ENCODE measurements around the gene AKNAD1.
"Not testable (repeated sequence)": the region's sequence is repeated elsewhere in the genome, so short reads cannot be mapped to it uniquely, and the experiment has no call there.

The AKNAD1 gene

DNA sequence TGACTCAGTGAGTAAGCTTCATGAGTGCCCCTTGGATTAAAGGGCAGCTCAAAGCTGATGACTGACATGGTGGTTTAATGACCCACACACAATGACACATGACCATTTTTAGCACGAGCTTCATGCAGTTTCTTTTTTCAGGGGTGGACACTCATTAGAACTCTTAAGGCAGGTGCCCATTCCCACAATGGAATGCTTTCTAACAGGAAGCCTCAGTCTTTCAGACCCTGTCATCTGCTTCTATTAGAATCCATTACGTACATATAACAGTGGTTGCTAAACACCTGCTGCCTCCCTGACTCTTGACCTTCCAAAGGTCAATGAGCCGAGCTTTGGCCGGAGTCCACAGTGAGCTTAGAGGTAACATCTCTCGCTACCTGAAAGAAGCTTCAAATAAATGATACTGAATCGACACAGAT, 27.4 kb downstream of the AKNAD1 start:
- DNase-seq: no peak

DNA sequence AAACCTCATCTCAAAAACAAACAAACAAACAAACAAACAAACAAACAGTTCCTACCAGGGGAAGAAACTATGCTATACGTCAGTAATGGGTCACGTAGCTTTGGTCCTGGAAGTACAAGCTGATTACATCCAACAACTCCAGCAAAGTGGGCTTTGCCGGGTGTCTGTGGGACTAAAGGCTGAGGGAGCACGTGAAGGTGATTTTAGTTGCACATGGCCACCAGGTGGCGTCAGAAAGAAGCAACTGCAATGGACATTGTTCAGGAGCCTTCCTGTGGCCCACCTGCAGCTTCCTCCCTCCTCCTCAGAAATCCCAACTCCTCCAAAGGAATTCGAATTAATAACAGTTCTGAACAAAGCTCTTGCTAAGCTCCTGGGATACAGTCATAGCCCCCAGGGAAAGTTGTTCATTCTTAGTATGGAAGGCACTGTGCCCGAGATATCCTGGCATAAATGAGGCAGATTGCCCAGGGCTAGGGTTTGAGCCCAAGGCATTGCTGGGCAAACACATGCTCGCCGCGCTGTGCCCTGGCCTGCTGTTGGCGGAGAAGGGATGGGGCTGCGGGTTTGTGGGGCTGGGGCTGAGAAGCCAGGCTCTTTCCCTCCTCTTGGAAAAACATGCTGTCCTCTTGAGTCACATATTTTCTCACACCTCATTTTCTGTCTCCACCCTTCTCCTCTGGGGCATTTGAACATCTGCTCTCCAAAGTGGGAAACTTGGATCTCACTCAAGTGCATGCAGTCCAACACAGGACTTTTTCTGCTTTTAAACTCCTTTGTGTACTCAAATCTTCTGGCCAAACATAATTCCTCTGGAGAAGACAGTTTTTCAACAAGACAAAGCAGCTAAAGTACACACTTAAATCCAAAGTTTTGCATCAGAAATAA, 28.6 kb downstream of the AKNAD1 start:
- DNase-seq: peak; percentile 49

DNA sequence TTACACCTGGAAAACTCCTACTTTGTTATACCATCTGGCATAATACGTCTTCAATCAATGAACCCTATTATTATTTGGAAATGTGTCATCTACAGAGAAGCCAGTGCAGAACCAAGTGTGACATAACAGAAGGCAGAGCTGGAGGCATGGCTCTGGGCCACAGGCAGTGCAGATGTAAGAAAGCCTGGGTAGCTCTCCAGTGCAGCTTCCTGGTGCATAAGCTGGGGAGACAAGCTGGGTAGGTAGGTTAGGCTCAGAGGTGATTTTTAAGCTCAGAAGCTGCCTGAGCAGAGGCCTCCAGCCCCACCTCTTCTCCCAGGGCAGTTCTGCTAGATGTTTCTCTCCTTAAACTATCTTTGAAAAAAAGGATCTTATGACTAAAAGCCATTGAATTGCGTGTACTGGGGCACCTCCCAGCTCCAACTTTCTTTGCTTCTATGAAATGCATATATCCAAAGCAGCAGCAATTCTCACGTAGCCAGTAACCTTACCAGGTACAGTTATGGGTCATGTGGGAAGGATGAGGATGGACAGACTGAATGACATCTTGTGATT, 30.7 kb downstream of the AKNAD1 start:
- DNase-seq: no peak

DNA sequence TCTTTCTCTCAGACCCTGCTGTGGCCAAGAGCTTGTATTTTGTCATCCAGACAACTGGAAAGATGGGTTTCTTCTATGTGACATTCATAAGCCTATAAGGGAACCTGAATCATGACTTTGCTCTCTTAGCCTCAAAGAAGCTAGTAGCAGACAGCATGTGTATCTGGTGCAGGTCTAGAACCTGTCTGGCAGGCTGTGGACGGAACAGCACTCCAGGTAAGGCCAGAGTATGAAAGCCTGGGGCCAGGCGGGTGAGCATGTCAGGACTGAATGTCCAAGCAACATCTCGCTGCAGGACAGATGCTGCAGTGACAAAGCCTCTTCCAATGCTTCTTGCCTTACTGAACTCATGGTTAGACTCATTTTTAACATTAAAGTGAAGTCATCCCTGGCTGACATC, 32.8 kb downstream of the AKNAD1 start:
- no peak for DNase-seq

DNA sequence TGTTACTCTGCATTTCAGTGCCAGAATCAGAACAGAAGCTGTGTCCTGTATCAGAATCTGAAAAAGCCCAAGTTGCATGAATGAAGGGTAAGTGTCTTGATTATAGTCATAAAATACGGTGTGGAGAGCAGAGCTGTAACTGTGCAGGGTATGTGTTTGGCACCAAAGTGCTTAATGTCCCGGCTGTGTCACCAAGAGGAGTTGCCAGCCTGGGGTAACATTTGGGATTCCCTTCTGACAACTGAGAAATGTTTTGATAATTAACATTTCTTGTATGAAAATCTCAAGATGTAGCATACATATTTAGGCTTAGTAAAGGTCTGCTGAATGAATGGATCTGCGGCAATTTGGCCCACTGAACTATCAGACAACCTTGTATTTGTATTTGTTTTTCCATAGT, 33.3 kb downstream of the AKNAD1 start:
- DNase-seq: no peak

DNA sequence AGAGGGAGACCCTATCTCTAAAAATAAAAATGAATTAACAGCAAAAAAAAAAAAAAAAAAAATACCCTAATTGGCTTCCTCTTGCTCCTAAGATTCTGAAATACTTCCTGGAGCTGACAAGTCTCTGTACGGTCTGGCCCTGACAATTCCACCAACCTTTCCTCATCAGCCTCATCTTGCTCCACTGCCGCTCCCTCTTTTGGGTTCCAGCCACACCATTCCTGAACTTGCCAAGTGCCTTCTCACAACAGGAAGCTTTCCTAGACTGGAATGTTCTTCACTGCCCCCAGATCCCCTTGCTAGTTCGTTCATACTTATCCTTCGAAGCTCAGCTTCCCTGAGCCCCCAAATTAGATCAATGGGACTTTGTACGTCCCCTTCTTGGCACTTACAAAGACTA, 37.0 kb downstream of the AKNAD1 start:
- no peak for DNase-seq

DNA sequence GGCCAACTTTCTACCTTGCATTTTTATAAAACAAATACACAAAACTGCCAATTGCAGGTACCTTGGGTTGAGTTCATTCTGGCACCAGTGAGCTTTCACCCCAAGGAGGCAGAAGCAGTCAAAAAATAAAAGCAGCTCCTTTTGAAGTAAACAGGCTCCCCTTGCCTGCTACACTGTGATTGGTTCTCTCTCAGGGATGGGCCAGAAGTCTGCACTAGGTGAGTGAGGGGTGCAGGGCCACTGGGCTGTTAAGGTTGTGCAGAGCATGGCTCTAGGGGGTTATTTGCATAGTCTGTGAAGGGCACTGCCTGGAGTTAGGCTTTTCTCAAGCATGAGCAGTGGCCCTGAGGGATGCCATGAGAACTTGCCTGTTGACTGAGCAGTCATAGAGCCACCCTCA, 39.1 kb downstream of the AKNAD1 start:
- DNase-seq: no peak

DNA sequence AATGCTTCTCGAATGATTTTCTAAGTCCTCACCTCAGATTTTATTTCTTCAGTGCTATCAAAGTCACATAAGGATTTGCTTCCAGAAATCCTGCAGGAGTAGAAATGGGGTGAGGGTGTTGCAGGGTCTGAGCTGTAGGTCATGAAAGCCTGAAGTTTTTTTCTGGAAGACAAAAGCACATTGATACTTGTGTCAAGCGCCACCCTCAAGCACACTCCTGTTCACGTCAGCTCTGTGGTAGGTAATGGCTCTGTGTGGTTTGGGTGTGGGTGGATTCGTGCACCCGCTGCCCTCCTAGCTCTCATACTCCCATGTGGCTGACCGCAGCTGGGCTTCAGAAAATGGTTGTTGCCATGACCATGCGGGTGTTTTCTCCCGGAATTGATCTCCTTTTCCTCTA, 39.9 kb downstream of the AKNAD1 start:
- no peak for DNase-seq

DNA sequence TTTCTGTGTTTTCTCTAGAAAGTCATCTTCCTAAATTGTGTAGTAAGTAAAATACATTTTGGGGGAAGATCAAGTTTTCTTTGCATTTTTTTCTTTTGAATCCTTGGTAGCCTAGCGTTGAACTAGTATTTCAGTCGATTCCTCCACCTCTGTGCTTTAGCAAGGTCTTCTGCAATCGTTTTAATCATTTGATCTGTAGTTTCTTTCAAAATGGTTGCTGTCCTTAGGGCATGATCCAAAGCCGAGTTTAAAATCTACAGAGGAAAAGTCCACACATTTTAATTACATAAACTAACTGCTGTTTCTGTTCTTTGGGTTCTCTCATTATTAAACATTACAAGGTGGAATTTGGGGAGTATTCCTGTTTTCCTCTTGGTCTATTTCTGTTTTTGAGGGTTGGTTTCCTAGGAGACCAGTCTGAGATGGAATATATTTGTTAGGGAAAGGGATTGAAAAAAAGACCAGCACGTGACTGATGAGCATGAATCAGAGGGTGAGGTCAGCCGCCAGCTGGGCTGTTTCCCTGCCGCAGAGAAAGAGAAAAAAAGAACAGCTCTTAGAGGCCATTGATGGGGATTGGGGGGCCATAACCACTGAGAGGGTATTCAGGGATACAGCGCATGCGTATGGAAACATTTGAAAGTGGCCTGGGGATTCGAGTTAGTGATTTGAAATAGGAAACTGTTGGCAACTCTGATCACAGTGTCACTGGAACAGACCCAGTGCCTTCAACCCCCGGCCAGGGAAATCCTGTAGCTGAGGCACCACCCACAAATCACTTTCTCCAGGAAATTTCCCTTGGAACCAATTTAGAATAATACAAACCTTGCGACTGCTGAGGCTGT, 40.6 kb downstream of the AKNAD1 start:
- DNase-seq: no peak

DNA sequence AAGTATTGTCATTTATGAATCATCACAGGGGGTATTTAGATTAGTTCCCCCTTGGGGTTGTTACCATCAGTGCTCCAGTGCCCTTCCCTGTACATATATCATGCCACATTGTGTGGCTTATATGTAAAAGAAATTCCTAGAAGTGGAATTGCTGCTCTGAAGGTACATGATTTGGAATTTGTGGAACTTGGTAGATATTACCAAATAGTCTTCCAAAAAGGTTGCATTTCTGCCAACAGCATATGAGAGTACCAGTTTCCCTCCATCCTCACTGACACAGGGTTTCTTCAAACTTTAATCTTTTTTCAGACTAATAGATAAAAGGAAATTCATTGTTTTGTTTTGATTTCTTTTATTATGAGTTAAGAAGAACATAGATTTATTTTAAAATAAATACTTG, 41.3 kb downstream of the AKNAD1 start:
- DNase-seq: no peak

DNA sequence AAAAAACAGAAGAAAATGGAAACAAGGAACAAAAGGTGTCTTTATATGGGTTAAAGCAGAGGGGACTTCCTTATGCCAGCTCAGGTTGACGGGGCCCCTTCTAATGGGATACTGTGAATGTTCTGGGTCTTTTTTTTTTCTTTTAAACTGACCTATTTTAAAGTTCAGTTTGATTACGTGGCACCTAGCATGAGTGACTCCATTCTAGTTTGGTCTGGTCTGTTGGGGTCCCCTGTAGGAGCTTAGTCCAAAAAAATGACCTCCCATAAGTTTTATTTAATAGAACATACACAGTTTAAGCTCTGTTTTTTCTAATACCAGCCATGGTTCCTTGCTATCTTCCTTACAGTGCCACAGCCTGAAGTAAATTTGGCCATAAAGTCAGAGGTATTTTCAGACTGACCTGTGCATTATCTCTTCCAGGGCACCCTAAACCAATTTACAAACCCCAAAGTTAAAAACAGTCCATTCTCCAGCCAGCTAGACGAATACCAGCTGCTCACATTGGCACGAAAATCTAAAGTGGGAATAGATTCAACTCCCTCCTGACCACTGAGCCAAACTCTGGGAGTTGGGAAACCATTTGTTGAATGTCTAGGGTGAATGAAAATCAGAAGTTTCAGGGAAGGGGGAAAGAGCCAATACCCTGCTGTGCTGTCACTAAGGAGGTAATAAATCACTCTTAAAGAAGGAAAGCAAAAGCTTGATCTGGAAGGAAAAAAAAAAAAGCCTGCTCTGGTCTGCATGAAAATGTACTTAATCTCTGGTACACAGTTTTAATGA, 42.4 kb downstream of the AKNAD1 start:
- no peak for DNase-seq

DNA sequence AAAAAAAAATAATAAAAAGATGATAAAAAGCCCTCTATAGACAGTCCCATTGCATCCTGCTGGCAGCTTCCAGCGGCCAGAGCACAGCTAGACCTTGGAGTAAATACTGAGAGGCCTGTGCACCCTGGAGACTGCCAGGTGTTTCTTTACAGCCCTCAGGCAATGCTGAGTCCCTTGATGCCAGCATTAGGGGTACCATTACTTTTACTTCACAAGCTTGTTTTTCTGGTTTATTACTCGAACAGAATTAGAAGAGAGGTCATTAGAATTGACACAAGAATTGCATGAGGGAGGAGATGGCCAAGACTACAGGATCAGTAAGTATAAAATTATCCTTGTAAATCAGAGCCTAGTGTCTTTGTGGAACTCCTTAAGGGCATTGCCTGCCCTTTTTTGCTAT, 43.6 kb downstream of the AKNAD1 start:
- no peak for DNase-seq

DNA sequence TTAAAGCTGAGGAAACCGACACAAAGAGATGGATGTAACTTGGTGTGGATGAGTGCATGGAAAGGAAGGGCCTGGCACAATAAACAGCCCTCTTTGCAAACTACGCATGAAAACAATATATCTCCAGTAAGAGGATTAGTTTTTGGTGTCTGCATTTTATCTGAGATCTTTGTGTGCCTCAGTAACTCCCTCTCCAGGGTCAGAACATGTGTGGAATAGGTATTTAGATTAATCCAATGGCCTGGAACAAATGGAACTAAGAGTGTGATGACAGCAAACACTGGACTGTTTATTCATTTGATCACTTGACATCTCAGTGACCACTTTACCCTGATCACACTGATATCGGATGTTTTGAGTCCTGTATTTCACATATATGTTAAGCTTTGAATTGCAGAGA, 45.3 kb downstream of the AKNAD1 start:
- no peak for DNase-seq

DNA sequence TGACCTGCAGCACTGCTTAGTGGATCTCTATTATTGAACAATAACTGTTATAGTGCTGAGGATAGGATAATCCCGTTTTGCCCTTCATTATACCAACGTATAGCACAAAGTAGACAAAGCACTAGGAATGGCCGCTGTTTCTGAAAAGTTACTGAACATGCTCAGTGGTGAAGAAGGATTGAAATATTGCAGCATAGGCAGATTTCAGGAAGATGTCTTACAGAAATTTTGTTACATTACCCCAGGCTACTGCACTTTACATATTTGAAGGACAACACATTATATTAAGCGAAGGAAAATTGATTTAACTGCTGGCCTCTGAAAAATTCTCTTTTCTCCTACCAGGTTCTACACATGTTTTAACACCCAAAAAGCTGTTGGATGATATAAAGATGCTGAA, 48.5 kb downstream of the AKNAD1 start:
- DNase-seq: no peak

DNA sequence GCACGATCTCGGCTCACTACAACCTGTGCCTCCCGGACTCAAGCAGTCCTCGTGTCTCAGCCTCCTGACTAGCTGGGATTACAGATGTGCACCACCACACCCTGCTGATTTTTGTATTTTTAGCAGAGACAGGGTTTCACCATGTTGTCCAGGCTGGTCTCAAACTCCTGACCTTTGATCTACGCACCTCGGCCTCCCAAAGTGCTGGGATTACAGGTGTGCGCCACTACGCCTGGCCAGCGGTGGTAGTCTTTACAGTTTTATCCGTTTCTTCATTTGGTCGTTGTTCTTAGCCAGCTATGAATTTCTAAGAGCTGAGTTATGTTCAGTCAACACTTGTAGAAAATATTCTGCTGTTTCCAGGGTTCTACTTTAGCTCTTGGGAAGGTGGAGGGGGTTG, 53.3 kb downstream of the AKNAD1 start:
- no peak for DNase-seq

DNA sequence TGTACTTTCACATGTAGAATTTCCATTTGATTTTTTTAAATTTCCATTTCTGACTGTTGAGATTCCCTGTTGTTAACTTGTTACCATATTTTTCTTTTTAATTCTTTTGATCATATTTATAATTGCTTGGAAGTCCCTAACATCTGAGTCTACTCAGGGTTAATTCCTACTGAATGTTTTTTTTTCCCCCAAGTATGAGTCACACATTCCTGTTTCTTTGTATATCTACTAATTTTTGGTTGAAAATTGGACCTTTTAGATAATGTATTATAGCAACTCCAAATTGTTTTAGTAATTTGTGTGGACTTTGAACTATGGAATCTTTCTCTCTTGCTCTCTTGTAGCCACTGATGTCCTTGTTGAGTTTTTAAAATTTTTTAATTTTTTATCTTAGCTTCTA, 55.8 kb downstream of the AKNAD1 start:
- DNase-seq: no peak

DNA sequence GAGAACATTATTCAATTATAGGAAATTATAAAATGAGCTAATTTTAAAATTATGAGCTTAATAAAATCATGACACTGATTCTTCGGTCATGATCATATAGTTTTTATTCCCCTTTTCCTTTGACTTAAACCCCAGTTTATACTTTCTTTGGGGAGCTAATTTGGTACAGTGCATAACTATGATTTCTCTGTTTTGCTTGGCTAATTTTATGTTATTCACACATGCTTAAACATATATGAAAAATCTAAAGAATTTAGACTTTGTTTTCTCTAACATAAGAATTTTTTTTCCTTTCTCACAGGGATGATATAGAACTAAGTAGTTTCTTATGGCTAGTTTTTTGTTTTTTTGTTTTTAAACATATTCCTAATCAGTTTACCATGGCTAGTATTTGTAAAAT, 57.9 kb downstream of the AKNAD1 start:
- no peak for DNase-seq

DNA sequence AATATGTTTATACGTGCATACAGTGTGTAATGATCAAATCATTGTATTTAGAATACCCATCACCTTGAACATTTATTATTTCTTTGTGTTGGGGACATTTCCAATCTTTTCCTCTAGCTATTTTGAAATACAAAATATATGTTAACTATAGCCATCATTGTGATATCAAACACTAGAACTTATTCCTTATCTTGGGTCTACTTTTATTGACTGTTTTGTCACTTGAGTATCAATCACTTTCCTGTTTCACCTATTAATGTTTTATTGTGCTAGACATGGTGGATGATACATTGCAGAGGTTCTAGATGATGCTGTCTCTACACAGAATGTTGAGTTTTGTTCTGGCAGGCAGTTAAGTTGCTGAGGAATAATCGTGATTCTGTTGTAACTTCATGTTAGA, 64.5 kb downstream of the AKNAD1 start:
- DNase-seq: no peak

DNA sequence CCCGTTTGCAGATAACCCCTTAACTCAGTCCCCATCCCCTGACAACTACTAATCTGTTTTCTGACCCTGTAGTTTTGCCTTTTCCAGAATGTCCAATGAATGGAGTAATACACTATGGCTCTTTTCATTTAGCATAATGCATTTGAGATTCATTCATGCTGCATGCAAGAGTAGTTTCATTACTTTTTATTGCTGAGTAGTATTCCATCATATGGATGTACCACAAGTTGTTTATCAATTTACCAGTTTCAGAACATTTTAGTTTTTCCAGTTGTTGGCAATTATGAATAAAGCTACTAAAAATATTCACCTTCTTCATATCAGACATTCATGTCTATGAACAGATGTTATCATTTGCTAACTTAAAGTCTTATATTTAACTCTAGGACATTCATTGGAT, 65.1 kb downstream of the AKNAD1 start:
- no peak for DNase-seq

DNA sequence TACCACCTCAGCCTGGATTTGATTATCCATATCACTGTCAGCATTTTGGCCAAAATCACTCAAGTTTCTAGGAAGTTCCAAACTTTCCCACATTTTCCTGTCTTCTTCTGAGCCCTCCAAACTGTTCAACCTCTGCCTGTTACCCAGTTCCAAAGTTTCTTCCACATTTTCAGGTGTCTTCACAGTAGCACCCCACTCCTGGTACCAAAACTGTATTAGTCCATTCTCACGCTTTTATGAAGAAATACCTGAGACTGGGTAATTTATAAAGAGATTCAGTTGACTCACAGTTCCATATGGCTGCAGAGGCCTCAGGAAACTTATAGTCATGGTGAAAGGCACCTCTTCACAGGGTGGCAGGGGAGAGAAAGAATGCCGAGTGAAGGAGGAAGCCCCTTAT, 71.0 kb downstream of the AKNAD1 start:
- DNase-seq: no peak

DNA sequence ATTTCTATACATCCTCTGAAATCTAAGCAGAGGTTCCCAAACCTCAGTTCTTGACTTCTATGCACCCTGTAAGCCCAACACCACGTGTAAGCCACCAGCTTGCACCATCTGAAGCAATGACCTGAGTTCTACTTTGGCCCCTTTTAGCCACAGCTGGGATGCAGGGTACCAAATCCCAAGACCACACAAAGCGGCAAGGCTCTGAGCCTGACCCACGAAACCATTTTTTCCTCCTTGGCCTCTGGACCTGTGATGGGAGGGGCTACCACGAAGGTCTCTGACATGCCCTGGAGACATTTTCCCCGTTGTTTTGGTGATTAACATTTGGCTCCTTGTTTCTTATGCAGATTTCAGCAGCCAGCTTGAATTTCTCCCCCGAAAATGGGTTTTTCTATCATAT, 71.6 kb downstream of the AKNAD1 start:
- DNase-seq: no peak

DNA sequence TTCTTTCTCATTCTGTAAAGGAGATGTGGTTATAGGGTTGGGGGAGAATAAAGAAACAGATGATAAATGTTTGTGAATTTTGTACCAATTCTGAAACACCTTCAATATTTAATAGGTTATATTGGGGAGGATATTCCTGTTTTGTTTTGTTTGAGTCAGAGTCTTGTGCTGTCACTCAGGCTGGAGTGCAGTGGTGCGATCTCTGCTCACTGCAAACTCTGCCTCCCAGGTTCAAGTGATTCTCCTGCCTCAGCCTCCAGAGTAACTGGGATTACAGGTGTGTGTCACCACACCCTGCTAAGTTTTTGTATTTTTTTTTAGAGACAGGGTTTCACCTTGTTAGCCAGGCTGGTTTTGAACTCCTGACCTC, 75.3 kb downstream of the AKNAD1 start:
- DNase-seq: not testable (repeated sequence)

DNA sequence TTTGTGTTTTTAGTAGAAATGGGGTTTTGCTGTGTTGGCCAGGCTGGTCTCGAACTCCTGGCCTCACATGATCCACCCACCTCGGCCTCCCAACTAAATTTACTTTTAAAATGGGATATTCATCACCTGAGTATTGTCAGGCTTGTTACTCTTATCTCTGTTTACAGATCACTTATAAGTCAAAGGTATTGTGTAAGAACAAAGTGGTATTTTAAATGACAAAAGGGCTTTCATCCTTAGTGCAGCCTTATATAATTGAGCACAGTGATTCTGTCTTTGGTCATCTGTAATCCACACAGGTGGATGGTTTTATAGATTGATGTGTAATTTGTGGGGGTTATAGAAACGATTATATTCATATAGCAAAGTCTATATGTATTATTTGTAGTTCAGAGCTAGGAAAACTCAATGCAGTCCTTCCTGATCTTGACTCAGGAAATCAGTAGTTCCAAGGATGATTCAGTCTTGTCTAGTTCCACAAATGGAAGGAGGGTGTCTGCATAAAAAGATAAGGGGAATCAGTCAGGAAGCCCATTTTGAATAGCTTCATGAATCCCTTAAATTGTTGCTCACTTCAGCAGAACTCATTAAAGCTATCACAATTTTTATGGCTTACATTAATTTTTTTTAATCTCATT, 75.8 kb downstream of the AKNAD1 start:
- DNase-seq: no peak

Data from activated effector memory CD4-positive, alpha-beta T cell treated with Interleukin-2 at 50 U/mL for 16 hours (primary cell).